Activated B cell treated with CpG ODN at 0.5 μM for 24 hours (primary cell): ENCODE measurements around the gene NLRP6. TPM values are rescaled to one million over a fixed set of nuclear protein-coding genes. Genes with fewer than 3 reads are reported as not detected.
A peak's percentile ranks its signal among the peaks of the same experiment; 100 is the strongest.

Experiments
- ATAC-seq: fragments of 200-7000 bp; cut with Tn5 transposase; one replicate; pipeline ENCODE4 v1.10.0; 2021; ENCODE audit warnings: low read depth, mild to moderate bottlenecking, moderate library complexity
- CTCF ChIA-PET: fragments of 350-600 bp; sonication (Branson Sonifier 250); formaldehyde crosslinking; loops from one replicate; lab custom pipeline; 2021; ENCODE audit warnings: antibody characterized with exemption; lab: Charles Lee
- POLR2A ChIA-PET: fragments of 350-600 bp; sonication (Branson Sonifier 250); formaldehyde crosslinking; loops from one replicate; lab custom pipeline; 2021; ENCODE audit warnings: antibody characterized with exemption; lab: Charles Lee
- DNase-seq: peaks from one replicate; pipeline ENCODE4 v3.0.0; 2022
- H3K27ac Mint-ChIP-seq: one replicate; pipeline ENCODE4 v1.8.0; 2020; ENCODE audit warnings: mixed read lengths
- H3K27me3 Mint-ChIP-seq: one replicate; pipeline ENCODE4 v1.8.0; 2021; ENCODE audit warnings: mixed read lengths
- H3K36me3 Mint-ChIP-seq: one replicate; pipeline ENCODE4 v1.8.0; 2021; ENCODE audit warnings: low read depth, mixed read lengths
- H3K4me1 Mint-ChIP-seq: one replicate; pipeline ENCODE4 v1.8.0; 2021; ENCODE audit warnings: mixed read lengths
- H3K4me3 Mint-ChIP-seq: one replicate; pipeline ENCODE4 v1.8.0; 2020; ENCODE audit warnings: mild to moderate bottlenecking, mixed read lengths
- H3K9me3 Mint-ChIP-seq: one replicate; pipeline ENCODE4 v1.8.0; 2020; ENCODE audit warnings: mixed read lengths
- intact Hi-C: fragments of 100-400 bp; cut with micrococcal nuclease; formaldehyde crosslinking; loops from one replicate; pipeline ENCODE4 v1.15.1; 2024
- total RNA-seq: library from RNA; stranded (reverse); gene quantifications from 2 replicates; pipeline ENCODE4 v1.2.3, GENCODE V29; 2022
- TF ChIP-seq, protein P1 (sequence below): fragments of 200-600 bp; IDR thresholded peaks from one replicate; pipeline ENCODE4 v1.8.0; 2022; ENCODE audit warnings: antibody characterized with exemption, mild to moderate bottlenecking

The NLRP6 gene
- total RNA-seq, 1 donor from 2014 or later, result 0.64 TPM

DNA sequence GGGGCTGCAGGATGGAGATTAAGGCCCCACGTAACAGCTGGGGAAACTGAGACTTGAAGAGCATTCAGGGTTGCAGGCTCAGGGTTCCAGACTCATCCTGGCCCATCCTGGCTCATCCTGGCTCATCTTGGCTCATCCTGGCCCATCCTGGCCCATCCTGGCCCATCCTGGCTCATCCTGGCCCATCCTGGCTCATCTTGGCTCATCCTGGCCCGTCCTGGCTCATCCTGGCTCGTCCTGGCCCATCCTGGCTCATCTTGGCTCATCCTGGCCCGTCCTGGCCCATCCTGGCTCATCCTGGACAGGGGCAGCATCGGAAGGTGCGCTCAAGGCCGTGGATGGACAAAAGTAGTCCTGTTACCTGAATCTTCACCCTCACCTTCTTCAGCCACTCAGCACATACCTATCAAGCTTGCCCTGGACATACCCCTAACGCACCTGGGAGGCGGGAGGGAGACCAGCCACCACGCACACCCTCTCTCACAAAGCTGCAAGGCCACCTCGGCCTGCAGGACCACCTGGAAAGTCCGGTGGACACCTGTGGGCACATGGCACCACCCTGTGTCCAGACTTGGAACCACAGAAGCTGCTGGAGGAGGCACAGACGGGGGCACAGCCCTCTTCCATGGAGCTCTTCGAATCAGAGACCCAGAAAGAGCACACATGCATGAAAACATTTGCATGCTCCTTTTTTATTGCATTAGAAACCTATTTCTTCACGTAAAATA lies 20.3 kb upstream of the NLRP6 start:
- no peak for ATAC-seq
- POLR2A ChIA-PET, result interaction anchor here (0.9 to 3.6 kb wide), 7 partner anchors 9 to 51 kb away, joined by 3 to 46 read pairs (median 6); partner anchors contain the start of genes BET1L, PSMD13, RIC8A and SIRT3
- DNase-seq, result no peak
- H3K27ac Mint-ChIP-seq, result peak overlapping the region; percentile 61
- CTCF ChIA-PET, result interaction anchor here (1.0 to 1.2 kb wide), 4 partner anchors 8 to 69 kb away, joined by 3 to 4 read pairs (median 3); no protein-coding TSS in a partner anchor
- no peak overlapping the region for H3K4me3 Mint-ChIP-seq
- TF ChIP-seq, protein P1, sequence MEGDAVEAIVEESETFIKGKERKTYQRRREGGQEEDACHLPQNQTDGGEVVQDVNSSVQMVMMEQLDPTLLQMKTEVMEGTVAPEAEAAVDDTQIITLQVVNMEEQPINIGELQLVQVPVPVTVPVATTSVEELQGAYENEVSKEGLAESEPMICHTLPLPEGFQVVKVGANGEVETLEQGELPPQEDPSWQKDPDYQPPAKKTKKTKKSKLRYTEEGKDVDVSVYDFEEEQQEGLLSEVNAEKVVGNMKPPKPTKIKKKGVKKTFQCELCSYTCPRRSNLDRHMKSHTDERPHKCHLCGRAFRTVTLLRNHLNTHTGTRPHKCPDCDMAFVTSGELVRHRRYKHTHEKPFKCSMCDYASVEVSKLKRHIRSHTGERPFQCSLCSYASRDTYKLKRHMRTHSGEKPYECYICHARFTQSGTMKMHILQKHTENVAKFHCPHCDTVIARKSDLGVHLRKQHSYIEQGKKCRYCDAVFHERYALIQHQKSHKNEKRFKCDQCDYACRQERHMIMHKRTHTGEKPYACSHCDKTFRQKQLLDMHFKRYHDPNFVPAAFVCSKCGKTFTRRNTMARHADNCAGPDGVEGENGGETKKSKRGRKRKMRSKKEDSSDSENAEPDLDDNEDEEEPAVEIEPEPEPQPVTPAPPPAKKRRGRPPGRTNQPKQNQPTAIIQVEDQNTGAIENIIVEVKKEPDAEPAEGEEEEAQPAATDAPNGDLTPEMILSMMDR, result no peak
- no peaks in the 10 kb centered on the region for H3K27me3 Mint-ChIP-seq
- peaks cover 11% of the 10 kb centered on the region for H3K36me3 Mint-ChIP-seq
- peaks cover 5% of the 10 kb centered on the region for H3K9me3 Mint-ChIP-seq
- intact Hi-C loops, result no loop called here
- H3K4me1 Mint-ChIP-seq, result peaks cover 33% of the 10 kb centered on the region

DNA sequence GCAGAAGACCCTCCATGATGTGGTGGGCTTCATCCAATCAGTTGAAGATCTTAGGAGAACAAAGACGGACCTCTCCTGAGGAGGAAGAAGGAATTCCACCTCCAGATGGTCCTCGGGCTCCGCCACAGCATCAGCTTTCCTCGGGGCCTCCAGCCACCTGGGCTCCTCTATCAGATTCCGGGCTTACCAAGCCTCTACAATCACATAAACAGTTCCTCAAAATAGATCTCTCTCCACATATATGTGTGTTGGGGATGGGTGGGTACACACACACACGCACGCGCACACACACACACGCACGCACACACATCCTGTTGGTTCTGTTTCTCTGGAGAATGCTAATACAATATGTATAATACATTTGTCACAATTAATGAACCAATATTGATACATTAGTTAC lies 18.8 kb upstream of the NLRP6 start:
- intact Hi-C loops, result no loop called here
- CTCF ChIA-PET, result interaction anchor here (1.2 kb wide), 1 partner anchor 9 kb away, joined by 6 read pairs; no protein-coding TSS in a partner anchor
- DNase-seq, result no peak
- H3K36me3 Mint-ChIP-seq, result no peaks in the 10 kb centered on the region
- ATAC-seq, result no peak
- H3K4me3 Mint-ChIP-seq, result no peak overlapping the region
- H3K9me3 Mint-ChIP-seq, result peaks cover 5% of the 10 kb centered on the region
- TF ChIP-seq, protein P1, result no peak
- POLR2A ChIA-PET, result interaction anchor here (0.5 kb wide), 1 partner anchor 96 kb away, joined by 5 read pairs; no protein-coding TSS in a partner anchor
- no peak overlapping the region for H3K27ac Mint-ChIP-seq
- peaks cover 33% of the 10 kb centered on the region for H3K4me1 Mint-ChIP-seq
- no peaks in the 10 kb centered on the region for H3K27me3 Mint-ChIP-seq

DNA sequence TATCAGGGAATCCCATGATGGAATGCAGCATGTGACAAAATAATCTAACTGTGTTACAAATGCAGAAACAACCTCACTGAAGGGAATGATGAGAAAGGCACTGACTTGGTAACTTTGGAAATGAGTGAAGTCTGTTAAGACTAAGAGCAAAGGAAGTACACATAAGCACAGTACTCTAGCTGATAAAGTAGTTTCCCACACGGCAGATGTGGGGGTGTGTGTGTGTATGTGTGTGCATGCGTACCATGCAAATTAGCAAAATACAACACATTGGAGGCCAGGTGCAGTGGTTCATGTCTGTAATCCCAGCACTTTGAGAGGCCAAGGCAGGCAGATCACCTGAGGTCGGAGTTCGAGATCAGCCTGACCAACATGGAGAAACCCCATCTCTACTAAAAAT lies 16.6 kb upstream of the NLRP6 start:
- Mint-ChIP-seq H3K36me3 (no peaks in the 10 kb centered on the region), H3K4me1 (peaks cover 34% of the 10 kb centered on the region), H3K27me3 (no peaks in the 10 kb centered on the region), H3K4me3 (no peak overlapping the region), H3K27ac (no peak overlapping the region), H3K9me3 (peaks cover 5% of the 10 kb centered on the region)
- no peak for DNase-seq
- TF ChIP-seq, protein P1, result no peak
- ATAC-seq, result no peak
- ChIA-PET POLR2A (no interaction called here), CTCF (interaction anchor here (0.9 to 1.2 kb wide), 2 partner anchors 10 to 12 kb away, joined by 3 to 11 read pairs; no protein-coding TSS in a partner anchor)
- intact Hi-C loops, result no loop called here

DNA sequence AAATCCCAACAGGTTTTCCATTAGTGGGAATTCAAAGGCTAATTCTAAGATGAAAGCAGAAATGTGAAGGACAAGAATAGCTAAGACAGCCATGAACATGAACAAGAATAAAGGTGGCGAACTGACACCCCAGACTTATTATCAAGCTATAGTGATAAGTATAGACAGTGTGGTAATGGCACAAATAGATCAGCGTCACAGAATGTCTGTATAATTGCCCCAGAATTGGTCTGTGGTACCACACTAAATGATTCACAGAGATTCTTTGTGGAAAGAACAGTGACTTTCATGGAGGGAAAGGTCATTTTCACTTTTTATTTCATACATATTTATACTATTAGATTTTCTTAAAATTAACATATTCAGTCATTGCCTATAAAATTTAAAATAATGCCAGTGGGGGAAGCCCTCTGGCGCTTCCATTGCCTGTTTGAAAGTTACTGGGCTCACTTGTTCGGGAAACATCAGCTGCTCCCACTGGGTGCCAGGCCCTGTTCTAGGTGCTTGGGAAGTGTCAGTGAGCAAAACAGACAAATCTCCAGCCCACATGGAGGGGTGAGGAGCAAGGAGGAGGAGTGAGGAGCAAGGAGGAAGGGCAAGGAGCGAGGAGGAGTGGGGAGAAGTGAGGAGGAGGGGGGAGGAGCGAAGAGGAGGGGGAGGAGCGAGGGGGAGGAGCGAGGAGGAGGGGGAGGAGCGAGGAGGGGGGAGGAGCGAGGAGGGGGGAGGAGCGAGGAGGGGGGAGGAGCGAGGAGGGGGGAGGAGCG lies 11.3 kb upstream of the NLRP6 start:
- intact Hi-C loops, result loop anchor here (2.0 kb wide), 1 partner anchor 270 kb away; the partner anchor contains the start of gene LRRC56
- H3K4me1 Mint-ChIP-seq, result peaks cover 43% of the 10 kb centered on the region
- ATAC-seq (no peak), DNase-seq (no peak)
- CTCF ChIA-PET, result interaction anchor here (1.1 to 4.2 kb wide), 2 partner anchors 16 to 39 kb away, joined by 3 to 28 read pairs; no protein-coding TSS in a partner anchor
- H3K4me3 Mint-ChIP-seq, result peak overlapping the region; percentile 68
- TF ChIP-seq, protein P1, result no peak
- H3K27ac Mint-ChIP-seq, result peak overlapping the region; percentile 74
- peaks cover 3% of the 10 kb centered on the region for H3K36me3 Mint-ChIP-seq
- H3K9me3 Mint-ChIP-seq, result peaks cover 2% of the 10 kb centered on the region
- POLR2A ChIA-PET, result interaction anchor here (0.7 to 4.2 kb wide), 25 partner anchors 10 to 886 kb away, joined by 3 to 74 read pairs (median 7); partner anchors contain the start of genes BET1L, IFITM2, NLRP6 and PGGHG
- no peaks in the 10 kb centered on the region for H3K27me3 Mint-ChIP-seq
